ENCODE results near the gene RNFT1. TPM values are rescaled to one million over a fixed set of nuclear protein-coding genes. Genes with fewer than 3 reads are reported as not detected.
A peak's percentile ranks its signal among the peaks of the same experiment; 100 is the strongest.
"Not testable (repeated sequence)": the region's sequence is repeated elsewhere in the genome, so short reads cannot be mapped to it uniquely, and the experiment has no call there.

The RNFT1 gene
- total RNA-seq, 4 donors from 2014 or later = 15.7 to 37.7 (median 29.1) TPM

GRCh38 chr17:59972778-59973177 lies 8.2 kb upstream of the RNFT1 start:
- H3K4me3 ChIP-seq = no peak overlapping the region
- H3K36me3 ChIP-seq = no peaks in the 10 kb centered on the region
- no peaks in the 10 kb centered on the region for H3K9me3 ChIP-seq
- no peak for DNase-seq
- H3K27me3 ChIP-seq = no peaks in the 10 kb centered on the region
- no peak overlapping the region for H3K27ac ChIP-seq
- no peak for TF ChIP-seq CTCF (IDR thresholded peaks at IDR 0.05)
- TF ChIP-seq POLR2A (IDR thresholded peaks at IDR 0.05) = no peak
- H3K4me1 ChIP-seq = no peaks in the 10 kb centered on the region

GRCh38 chr17:59971771-59972170 lies 7.2 kb upstream of the RNFT1 start:
- not testable (repeated sequence) for H3K27ac ChIP-seq, H3K9me3 ChIP-seq, H3K27me3 ChIP-seq, H3K36me3 ChIP-seq, H3K4me3 ChIP-seq, H3K4me1 ChIP-seq, DNase-seq

- H3K4me1 ChIP-seq = peaks cover 0 to 10% (median 0%) of the 10 kb centered on the region in 4 donors
- no peaks in the 10 kb centered on the region for H3K9me3 ChIP-seq
- H3K36me3 ChIP-seq = no peaks in the 10 kb centered on the region
- DNase-seq = peak in 2 of 3 donors; percentile 36 to 70
- H3K27me3 ChIP-seq = no peaks in the 10 kb centered on the region
- peak overlapping the region; percentile 76 to 97 (median 79) for H3K4me3 ChIP-seq
- no peak for TF ChIP-seq CTCF (IDR thresholded peaks at IDR 0.05)
- no peak for TF ChIP-seq POLR2A (IDR thresholded peaks at IDR 0.05)
- peak overlapping the region; percentile 89 to 94 (median 92) for H3K27ac ChIP-seq
Observed at GRCh38 chr17:59963738-59964481, 630 bp downstream of the RNFT1 start.

- peaks cover 0 to 10% (median 0%) of the 10 kb centered on the region in 4 donors for H3K4me1 ChIP-seq
- peaks cover 0 to 8% (median 0%) of the 10 kb centered on the region in 3 donors for H3K36me3 ChIP-seq
- DNase-seq = no peak
- H3K9me3 ChIP-seq = no peaks in the 10 kb centered on the region
- H3K4me3 ChIP-seq = peak overlapping the region in 1 of 4 donors; percentile 79
- no peaks in the 10 kb centered on the region for H3K27me3 ChIP-seq
- TF ChIP-seq POLR2A (IDR thresholded peaks at IDR 0.05) (no peak), CTCF (IDR thresholded peaks at IDR 0.05) (no peak)
- H3K27ac ChIP-seq = no peak overlapping the region
Observed at GRCh38 chr17:59962739-59963318, 1.7 kb downstream of the RNFT1 start.

- not testable (repeated sequence) for H3K4me1 ChIP-seq, H3K4me3 ChIP-seq, H3K27ac ChIP-seq, H3K27me3 ChIP-seq, DNase-seq, H3K9me3 ChIP-seq
- H3K36me3 ChIP-seq = peaks cover 0 to 12% (median 0%) of the 10 kb centered on the region in 3 donors
Observed at GRCh38 chr17:59959574-59959973, 5.0 kb downstream of the RNFT1 start.

GRCh38 chr17:59954856-59955255 lies 9.7 kb downstream of the RNFT1 start:
- Histone ChIP-seq H3K27me3 (no peaks in the 10 kb centered on the region), H3K36me3 (peaks cover 0 to 25% (median 0%) of the 10 kb centered on the region in 3 donors), H3K4me1 (no peaks in the 10 kb centered on the region), H3K4me3 (no peak overlapping the region), H3K27ac (no peak overlapping the region), H3K9me3 (no peaks in the 10 kb centered on the region)
- DNase-seq = no peak
- no peak for TF ChIP-seq POLR2A (IDR thresholded peaks at IDR 0.05)
- TF ChIP-seq CTCF (IDR thresholded peaks at IDR 0.05) = no peak
